Endothelial cell of umbilical vein (primary cell): ENCODE results near the gene OLFM2. TPM values are rescaled to one million over a fixed set of nuclear protein-coding genes. Genes with fewer than 3 reads are reported as not detected.

Source experiments
- BruUV-seq: library from RNA; stranded (reverse); fragments of 400-500 nt; replicated peaks from 2 replicates; lab custom pipeline; 2021; lab: Mats Ljungman, UMichigan
- CTCF ChIA-PET: fragments of 300-600, 350-600 bp; sonication (Branson Sonifier 250); formaldehyde crosslinking; loops from one replicate; lab custom pipeline; 2021; ENCODE audit warnings: antibody characterized with exemption, inconsistent platforms; lab: Charles Lee
- POLR2A ChIA-PET: fragments of 300-600, 350-600 bp; sonication (Branson Sonifier 250); formaldehyde crosslinking; loops from one replicate; lab custom pipeline; 2021; ENCODE audit warnings: antibody characterized with exemption, inconsistent platforms; lab: Charles Lee
- DNase-seq: peaks from one replicate; pipeline ENCODE4 v3.0.0-alpha.2; 2011; ENCODE audit warnings: low read depth, low spot score
- FAIRE-seq: peaks from 2 replicates; lab custom pipeline; 2011; peaks lifted over from hg19 to GRCh38; lab: Jason Lieb, UNC
- H2AFZ ChIP-seq: 2 replicates; pipeline ENCODE4 v1.6.0; 2012; ENCODE audit warnings: low read depth, low read length, control low read depth, inconsistent platforms
- H3K27ac ChIP-seq: 2 replicates; pipeline ENCODE4 v1.5.1; 2011; ENCODE audit warnings: low read depth, mild to moderate bottlenecking, control low read depth, low read length, moderate library complexity; ENCODE audit not compliant: insufficient read depth
- H3K27me3 ChIP-seq, 2 experiments: 2 replicates each; pipeline versions ENCODE4 v1.6.0 to v1.6.1; 2011; ENCODE audit warnings: low read length in 2 of 2, mixed read lengths in 1 of 2; ENCODE audit not compliant: control insufficient read depth in 2 of 2, insufficient read depth in 2 of 2
- H3K36me3 ChIP-seq, 2 experiments: 2 replicates in 1 of 2; 3 replicates in 1 of 2; pipeline ENCODE4 v1.5.1; 2011; ENCODE audit warnings: low read length in 2 of 2, mild to moderate bottlenecking in 1 of 2, moderate library complexity in 1 of 2; ENCODE audit not compliant: control insufficient read depth in 2 of 2, insufficient read depth in 2 of 2; ENCODE audit errors: extremely low read depth in 1 of 2
- H3K4me1 ChIP-seq: 3 replicates; pipeline ENCODE4 v1.5.1; 2011; ENCODE audit warnings: mild to moderate bottlenecking, low read length; ENCODE audit not compliant: control insufficient read depth, insufficient read depth; ENCODE audit errors: extremely low read depth
- H3K4me2 ChIP-seq: 2 replicates; pipeline ENCODE4 v1.6.1; 2011; ENCODE audit warnings: low read length, control low read depth, mixed read lengths; ENCODE audit not compliant: insufficient read depth
- H3K4me3 ChIP-seq, 3 experiments: fragments of 200-600 bp in 1 of 3; sonication (generic), shearing (Covaris generic) in 1 of 3; replicated peaks in 1 of 3; 2 replicates each; pipeline ENCODE4 v1.5.1; 2011 to 2016; ENCODE audit warnings: control low read depth in 3 of 3, low read length in 3 of 3, mild to moderate bottlenecking in 2 of 3, inconsistent platforms in 1 of 3, low read depth in 1 of 3, moderate library complexity in 1 of 3; ENCODE audit not compliant: insufficient read depth in 1 of 3
- H3K79me2 ChIP-seq: 2 replicates; pipeline ENCODE4 v1.6.0; 2012; ENCODE audit warnings: low read length, inconsistent platforms; ENCODE audit not compliant: control insufficient read depth, insufficient read depth
- H3K9ac ChIP-seq: replicated peaks from 2 replicates; pipeline ENCODE3; 2011; ENCODE audit warnings: low read length, control low read depth; ENCODE audit not compliant: insufficient read depth; ENCODE audit errors: extremely low read depth
- H3K9me1 ChIP-seq: replicated peaks from 3 replicates; pipeline ENCODE4 v1.6.0; 2011; ENCODE audit warnings: mild to moderate bottlenecking, low read length; ENCODE audit not compliant: control insufficient read depth, insufficient read depth; ENCODE audit errors: extremely low read depth
- H3K9me3 ChIP-seq: replicated peaks from 2 replicates; pipeline ENCODE4 v1.5.1; 2012; ENCODE audit warnings: low read length, inconsistent platforms; ENCODE audit not compliant: control insufficient read depth, insufficient read depth
- H4K20me1 ChIP-seq: replicated peaks from 2 replicates; pipeline ENCODE3; 2011; ENCODE audit warnings: mild to moderate bottlenecking, low read length; ENCODE audit not compliant: control insufficient read depth, insufficient read depth; ENCODE audit errors: extremely low read depth
- CTCF ChIP-seq, 2 donors: IDR thresholded peaks; 1 replicate in 1 of 2; 2 replicates in 1 of 2; pipeline ENCODE4 v1.5.1; 2011; ENCODE audit warnings: low read length in 2 of 2, mild to moderate bottlenecking in 2 of 2, moderate library complexity in 2 of 2, control low read depth in 1 of 2, inconsistent platforms in 1 of 2, low read depth in 1 of 2; ENCODE audit not compliant: insufficient read depth in 1 of 2; ENCODE audit errors: extremely low read depth in 1 of 2
- EZH2 ChIP-seq: IDR thresholded peaks from 2 replicates; pipeline ENCODE4 v1.6.1; 2012; ENCODE audit warnings: borderline replicate concordance, low read depth, mild to moderate bottlenecking, moderate library complexity, low read length, inconsistent platforms; ENCODE audit not compliant: severe bottlenecking
- FOS ChIP-seq: IDR thresholded peaks from 2 replicates; pipeline ENCODE4 v1.6.1; 2011; ENCODE audit warnings: mild to moderate bottlenecking, low read length, moderate library complexity, borderline replicate concordance; ENCODE audit not compliant: insufficient read depth
- GATA2 ChIP-seq: IDR thresholded peaks from 2 replicates; pipeline ENCODE4 v1.7.0; 2011; ENCODE audit warnings: low read depth, mild to moderate bottlenecking, moderate library complexity, mixed read lengths, low read length; ENCODE audit not compliant: insufficient read length, insufficient read depth
- JUN ChIP-seq: IDR thresholded peaks from 2 replicates; pipeline ENCODE4 v1.6.1; 2011; ENCODE audit warnings: borderline replicate concordance, low read depth; ENCODE audit not compliant: insufficient read length, insufficient read depth
- MAX ChIP-seq: IDR thresholded peaks from 2 replicates; pipeline ENCODE4 v1.6.1; 2011; ENCODE audit not compliant: insufficient read depth, insufficient read length
- MYC ChIP-seq: IDR thresholded peaks from one replicate; pipeline ENCODE4 v1.6.1; 2011; ENCODE audit warnings: mild to moderate bottlenecking, low read depth, low read length
- POLR2A ChIP-seq: IDR thresholded peaks from 2 replicates; pipeline ENCODE4 v1.6.1; 2012; ENCODE audit warnings: low read depth, mild to moderate bottlenecking, control low read depth, low read length
- POLR2AphosphoS5 ChIP-seq: IDR thresholded peaks from 2 replicates; pipeline ENCODE4 v1.6.1; 2012; ENCODE audit warnings: low read depth, mild to moderate bottlenecking, control low read depth, low read length, moderate library complexity; ENCODE audit not compliant: insufficient read depth
- dilution Hi-C: fragments of 300-500 bp; cut with MboI; formaldehyde crosslinking; loops from one replicate; pipeline ENCODE4 v1.15.0; 2019; ENCODE audit warnings: low sequenced_read_pairs; ENCODE audit not compliant: extremely low pct_ligation_motif_present
- intact Hi-C: fragments of 100-400 bp; cut with micrococcal nuclease; formaldehyde crosslinking; loops from one replicate; pipeline ENCODE4 v1.10.0; 2022
- polyA plus RNA-seq, 4 experiments: library from polyadenylated mRNA; depleted of rRNA in 3 of 4; stranded (reverse) in 3 of 4; unstranded in 1 of 4; fragments of >200 nt; gene quantifications; 2 replicates each; pipeline versions ENCODE4 v1.2.1 to v1.2.3, GENCODE V29; 2011 to 2012; ENCODE audit warnings: missing spikeins in 1 of 4
- total RNA-seq: library from RNA; stranded (reverse); gene quantifications from 2 replicates; pipeline ENCODE4 v1.2.3, GENCODE V29; 2021

Gene OLFM2
- total and polyA plus RNA-seq, 2 donors (not counting 3 experiments of a cell fraction or from before 2014, with no cell fraction given) = 0.91 to 1.9 TPM

GRCh38 chr19:9871626-9872338, 64.5 kb downstream of the OLFM2 start:
- Histone ChIP-seq H3K27ac (no peak overlapping the region), H3K9me3 (no peaks in the 10 kb centered on the region), H3K79me2 (no peaks in the 10 kb centered on the region), H3K36me3 (no peaks in the 10 kb centered on the region), H3K4me1 (no peaks in the 10 kb centered on the region), H3K4me3 (no peak overlapping the region), H3K4me2 (no peak overlapping the region), H2AFZ (no peak overlapping the region), H3K27me3 (no peaks in the 10 kb centered on the region), H4K20me1 (no peaks in the 10 kb centered on the region), H3K9ac (no peak overlapping the region), H3K9me1 (no peaks in the 10 kb centered on the region)
- POLR2A ChIA-PET = no interaction called here
- no TSS peak for BruUV-seq
- intact Hi-C loops = no loop called here
- dilution Hi-C loops = no loop called here
- CTCF ChIA-PET = no interaction called here
- no peak for TF ChIP-seq FOS
- TF ChIP-seq EZH2 = no peak
- no peak for TF ChIP-seq GATA2
- TF ChIP-seq MAX = no peak
- TF ChIP-seq POLR2AphosphoS5 = no peak
- TF ChIP-seq CTCF (IDR thresholded peaks at IDR 0.05; ENCODE audit: extremely low read depth in 1 of 2, insufficient read depth in 1 of 2, low read depth in 1 of 2, low read length in 2 of 2) = no peak
- TF ChIP-seq POLR2A = no peak
- TF ChIP-seq JUN = no peak
- TF ChIP-seq MYC = no peak
- no peak for DNase-seq
- no peak for FAIRE-seq
